GM19372 (cell line): ENCODE results near the gene TSHR.
"Not testable (repeated sequence)": the region's sequence is repeated elsewhere in the genome, so short reads cannot be mapped to it uniquely, and the experiment has no call there.

Experiments
- ATAC-seq: cut with Tn5 transposase; IDR thresholded peaks from one replicate; pipeline ENCODE4 v1.9.1; 2021; ENCODE audit warnings: mild to moderate bottlenecking, low read depth, moderate library complexity; ENCODE audit not compliant: unreplicated experiment

The TSHR gene

GRCh38 chr14:80988735-80989429, 33.5 kb downstream of the TSHR start:
- no peak for ATAC-seq

DNA sequence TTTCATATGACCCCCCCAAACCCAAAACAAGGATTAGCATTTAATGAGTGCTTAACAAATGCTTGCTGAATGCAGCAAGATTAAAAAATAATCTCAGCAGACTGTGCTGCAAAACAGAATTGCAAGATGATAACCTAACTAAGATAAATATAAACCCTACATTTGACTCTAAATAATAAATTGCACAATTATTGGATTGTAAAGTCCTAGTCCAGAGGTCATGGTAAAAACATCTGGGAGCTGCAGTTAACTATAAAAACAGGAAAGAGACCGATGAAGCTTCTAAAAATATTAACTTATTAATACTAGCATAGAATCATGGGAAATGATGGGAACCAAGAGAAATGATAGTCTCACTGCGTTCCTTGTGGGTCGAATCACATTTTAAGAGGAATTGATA, 37.2 kb downstream of the TSHR start:
- no peak for ATAC-seq

- ATAC-seq: peak; percentile 86
Measured at GRCh38 chr14:80996049-80996901, 40.9 kb downstream of the TSHR start.

DNA sequence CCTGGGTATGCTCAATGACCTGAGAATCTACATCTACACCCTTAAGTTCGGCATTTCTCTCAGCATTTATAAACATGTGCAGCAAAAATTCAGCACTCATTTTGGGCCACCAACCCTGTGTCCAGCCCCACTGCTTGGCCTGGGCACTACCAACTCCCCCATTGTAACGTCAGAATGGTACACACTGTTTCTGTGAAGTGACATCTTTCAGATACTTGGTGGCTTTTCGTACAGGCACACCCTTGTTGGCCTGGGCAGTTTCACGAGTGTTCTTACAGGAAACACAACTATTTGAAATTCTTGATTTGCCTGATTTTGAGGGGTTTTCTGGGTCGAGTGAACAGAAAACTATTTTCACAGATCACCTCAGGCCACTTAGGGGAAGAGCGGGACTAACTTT, 46.0 kb downstream of the TSHR start:
- no peak for ATAC-seq

GRCh38 chr14:81004575-81004974, 49.2 kb downstream of the TSHR start:
- no peak for ATAC-seq

- no peak for ATAC-seq
Measured at GRCh38 chr14:81005540-81006228, 50.3 kb downstream of the TSHR start.

DNA sequence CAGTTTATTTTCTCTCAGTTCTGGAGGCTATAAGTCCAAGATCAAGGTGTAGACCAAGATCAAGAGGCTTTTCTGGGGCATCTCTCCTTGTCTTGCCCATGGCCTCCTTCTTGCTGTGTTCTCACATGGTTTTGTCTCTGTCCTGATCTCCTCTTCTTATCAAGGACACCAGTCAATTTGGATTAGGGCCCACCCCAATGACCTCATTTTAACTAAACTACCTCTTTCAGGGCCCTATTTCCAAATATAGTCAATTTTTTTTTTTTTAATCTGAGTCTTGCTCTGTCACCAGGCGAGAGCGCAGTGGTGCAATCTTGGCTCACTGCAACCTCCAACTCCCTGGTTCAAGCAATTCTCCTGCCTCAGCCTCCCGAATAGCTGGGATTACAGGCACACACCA, 50.8 kb downstream of the TSHR start:
- ATAC-seq: no peak

DNA sequence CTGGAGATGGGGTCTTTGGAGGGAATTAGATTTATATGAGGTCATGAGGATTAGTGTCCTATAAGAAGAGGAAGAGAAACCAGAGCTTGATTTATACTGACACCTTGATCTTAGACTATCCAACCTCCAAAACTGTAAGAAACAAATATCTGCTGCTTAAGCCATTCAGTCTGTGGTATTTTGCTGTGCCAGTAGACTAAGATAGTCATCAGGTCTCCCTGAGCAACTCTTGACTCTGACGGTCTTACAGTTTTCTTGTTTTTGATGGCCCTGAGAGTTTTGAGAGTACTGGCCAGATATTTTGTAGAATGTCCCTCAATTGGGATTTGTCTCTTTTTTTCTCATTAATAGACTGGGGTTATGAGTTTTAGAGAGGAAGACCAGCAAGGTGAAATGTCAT, 51.7 kb downstream of the TSHR start:
- ATAC-seq: no peak

GRCh38 chr14:81009346-81009745, 53.9 kb downstream of the TSHR start:
- ATAC-seq: no peak

- no peak for ATAC-seq
Measured at GRCh38 chr14:81018251-81018650, 62.8 kb downstream of the TSHR start.

GRCh38 chr14:81018684-81019083, 63.3 kb downstream of the TSHR start:
- ATAC-seq: no peak

GRCh38 chr14:81019113-81019512, 63.7 kb downstream of the TSHR start:
- not testable (repeated sequence) for ATAC-seq

DNA sequence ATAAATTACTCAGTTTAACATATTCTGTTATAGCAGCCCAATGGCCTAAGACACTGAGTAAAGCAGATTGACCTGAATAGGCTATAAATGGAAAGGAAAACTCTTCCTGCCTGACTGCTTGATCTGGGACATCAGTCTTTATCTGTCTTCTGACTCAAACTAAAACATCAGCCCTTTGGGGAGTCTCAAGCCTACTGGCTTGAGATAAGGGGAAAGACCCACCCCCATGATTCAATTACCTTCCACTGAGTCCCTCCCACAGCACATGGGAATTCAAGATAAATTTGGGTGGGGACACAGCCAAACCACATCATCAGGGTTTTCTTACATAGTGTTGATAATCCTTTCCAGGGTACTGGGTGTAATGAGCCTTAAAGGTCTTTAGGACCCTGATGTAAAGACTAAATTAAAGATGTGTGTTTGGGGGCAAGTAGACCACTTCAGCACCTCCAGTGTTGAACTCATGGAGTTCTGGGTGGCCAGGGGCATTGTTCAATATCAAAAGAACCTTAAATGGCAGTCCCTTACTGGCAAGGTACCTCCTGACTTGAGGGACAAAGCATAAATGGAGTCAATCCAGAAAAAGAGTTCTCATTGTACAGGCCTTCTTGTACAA, 67.8 kb downstream of the TSHR start:
- ATAC-seq: no peak

GRCh38 chr14:81028461-81028860, 73.0 kb downstream of the TSHR start:
- no peak for ATAC-seq

DNA sequence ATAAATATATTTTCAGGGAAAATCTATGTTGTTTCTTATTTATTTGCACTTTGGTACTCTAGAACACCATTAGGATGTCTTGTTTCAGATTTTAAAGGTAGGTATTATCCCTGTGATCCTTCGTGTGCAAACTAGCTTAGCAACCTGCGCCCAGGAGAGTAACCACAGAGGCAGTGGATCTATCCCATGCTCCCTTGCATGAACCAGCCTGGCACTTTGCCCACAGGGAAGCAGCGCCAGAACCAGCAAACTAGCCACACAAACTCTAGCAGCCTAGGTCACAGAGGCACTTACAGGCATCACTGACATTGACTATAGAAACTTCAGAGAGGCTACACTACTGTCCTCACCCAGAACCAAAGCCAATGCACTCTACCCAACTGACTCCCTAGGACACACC, 76.1 kb downstream of the TSHR start:
- no peak for ATAC-seq

- ATAC-seq: no peak
Measured at GRCh38 chr14:81033698-81034240, 78.3 kb downstream of the TSHR start.

GRCh38 chr14:81042438-81042837, 87.0 kb downstream of the TSHR start:
- ATAC-seq: no peak

DNA sequence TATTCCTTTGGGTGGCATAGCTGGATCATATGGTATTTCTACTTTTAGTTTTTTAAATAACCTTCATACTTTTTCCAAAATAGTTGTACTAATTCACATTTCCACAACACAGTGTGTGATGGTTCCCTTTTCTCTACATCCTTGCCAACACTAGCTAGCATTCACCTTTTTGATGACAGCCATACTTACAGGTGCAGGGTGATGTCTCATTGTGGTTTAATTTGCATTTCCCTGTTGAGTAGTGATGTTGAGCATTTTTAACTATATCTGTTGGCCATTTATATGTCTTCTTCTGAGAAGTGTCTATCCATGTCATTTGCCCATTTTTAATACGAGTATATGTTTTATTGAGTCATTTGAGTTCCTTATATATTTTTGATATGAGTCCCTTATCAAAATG, 96.1 kb downstream of the TSHR start:
- no peak for ATAC-seq

DNA sequence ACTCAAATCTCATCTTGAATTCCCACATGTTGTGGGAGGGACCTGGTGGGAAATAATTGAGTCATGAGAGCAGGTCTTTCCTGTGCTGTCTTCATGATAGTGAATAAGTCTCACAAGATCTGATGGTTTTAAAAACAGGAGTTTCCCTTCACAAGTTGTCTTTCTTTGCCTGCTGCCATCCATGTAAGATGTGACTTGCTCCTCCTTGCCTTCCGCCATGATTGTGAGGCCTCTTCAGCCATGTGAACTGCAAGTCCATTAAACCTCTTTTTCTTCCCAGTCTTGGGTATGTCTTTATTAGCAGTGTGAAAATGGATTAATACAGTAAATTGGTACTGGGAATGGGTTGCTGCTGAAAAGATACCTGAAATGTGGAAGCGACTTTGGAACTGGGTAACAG, 98.6 kb downstream of the TSHR start:
- ATAC-seq: not testable (repeated sequence)

DNA sequence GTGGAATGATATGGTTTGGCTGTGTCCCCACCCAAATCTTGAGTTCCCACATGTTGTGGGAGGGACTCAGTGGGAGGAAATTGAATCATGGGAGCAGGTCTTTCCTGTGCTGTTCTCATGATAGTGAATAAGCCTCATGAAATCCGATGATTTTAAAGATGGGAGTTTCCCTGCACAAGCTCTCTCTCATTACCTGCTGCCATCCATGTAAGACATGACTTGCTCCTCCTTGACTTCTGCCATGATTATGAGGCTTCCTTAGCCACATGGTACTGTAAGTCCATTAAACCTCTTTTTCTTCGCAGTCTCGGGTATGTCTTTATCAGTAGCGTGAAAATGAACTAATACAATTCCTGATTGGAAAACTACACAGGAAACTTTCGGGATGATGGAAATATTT, 100.5 kb downstream of the TSHR start:
- no peak for ATAC-seq

GRCh38 chr14:81062380-81062779, 107.0 kb downstream of the TSHR start:
- ATAC-seq: no peak
